ENCODE results near the gene ADAMTS12.
A peak's percentile ranks its signal among the peaks of the same experiment; 100 is the strongest.

Gene ADAMTS12

DNA sequence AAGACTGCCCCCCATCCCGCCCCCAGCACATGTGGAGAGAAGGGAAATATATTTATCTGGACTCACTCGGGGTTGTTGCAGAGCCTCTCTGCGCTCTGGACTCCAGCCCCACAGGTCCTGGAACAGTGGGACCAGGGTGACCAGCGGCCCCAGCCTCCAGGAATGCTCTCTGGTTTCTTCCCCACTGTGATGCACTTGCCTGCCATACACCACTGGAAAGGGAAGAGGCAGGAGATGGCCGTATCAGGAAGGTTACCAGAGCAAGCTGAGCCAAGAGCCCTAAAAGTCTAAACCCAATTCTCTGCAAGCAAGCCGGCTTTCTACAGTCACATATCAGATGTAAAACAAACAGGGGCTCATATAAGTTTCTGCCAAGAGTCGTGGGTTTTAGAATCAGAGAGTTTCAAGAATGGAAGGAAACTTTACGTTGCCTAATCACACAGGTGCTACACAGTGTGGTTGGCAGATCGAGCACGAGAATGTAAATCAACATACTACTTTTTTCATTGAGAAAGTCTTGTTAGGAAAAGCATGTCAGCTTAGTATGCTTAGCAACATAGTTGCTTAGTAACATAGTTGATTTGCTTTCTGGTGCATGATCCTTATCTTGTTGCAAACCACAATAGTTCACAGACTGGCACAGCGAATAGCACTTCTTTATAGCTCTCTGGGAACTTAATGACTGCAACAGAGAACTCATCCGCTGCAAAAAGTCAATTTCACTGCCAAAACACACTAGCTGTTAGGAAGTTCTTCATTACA is 249.9 kb downstream of the ADAMTS12 start:
- peak in 1 of 5 experiments; percentile 90 for DNase-seq

GRCh38 chr5:33639474-33639873 is 252.3 kb downstream of the ADAMTS12 start:
- no peak for DNase-seq

- DNase-seq: no peak
These were observed 254.8 kb downstream of the ADAMTS12 start for GRCh38 chr5:33637011-33637410.

DNA sequence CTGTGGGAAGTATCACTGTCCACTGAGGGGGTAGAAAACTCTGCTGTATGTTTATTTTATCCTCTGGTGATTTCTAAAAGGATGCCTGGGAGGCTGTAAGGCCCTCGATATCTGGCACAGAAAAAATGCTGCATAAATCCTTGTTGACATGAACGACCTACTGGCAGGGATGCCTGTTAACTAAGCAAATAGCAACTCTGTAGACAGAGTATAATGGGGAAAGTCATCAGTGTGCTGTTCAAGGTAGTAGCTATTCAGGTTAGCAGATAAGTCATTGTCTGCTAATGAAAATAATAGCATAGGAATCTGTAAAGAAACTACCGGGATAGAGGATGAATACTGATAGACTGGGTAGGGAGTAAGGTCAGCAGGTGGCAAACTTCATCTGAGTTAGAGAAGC is 256.2 kb downstream of the ADAMTS12 start:
- no peak for DNase-seq

DNA sequence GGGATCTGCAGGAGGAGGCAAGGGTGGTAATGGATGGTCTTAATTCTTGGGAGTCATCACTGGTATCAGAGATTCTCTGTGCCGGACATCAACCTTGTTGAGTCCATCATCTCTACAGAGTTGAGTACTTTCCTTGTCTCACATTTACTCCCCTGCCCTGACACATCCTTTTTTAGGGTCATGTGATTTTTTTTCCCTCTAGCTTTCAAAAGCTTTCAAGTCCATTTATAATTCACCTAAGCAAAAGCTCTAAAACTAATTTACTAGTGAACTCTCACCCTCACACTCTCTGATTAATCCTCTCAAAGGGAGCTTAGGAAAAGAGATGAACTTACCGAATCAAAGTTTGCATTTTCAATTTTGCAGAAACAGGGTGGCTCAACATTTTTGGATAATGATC is 258.1 kb downstream of the ADAMTS12 start:
- no peak for DNase-seq

GRCh38 chr5:33631786-33632185 is 260.0 kb downstream of the ADAMTS12 start:
- DNase-seq: peak in 1 of 5 experiments; percentile 22

- no peak for DNase-seq
These were observed 260.7 kb downstream of the ADAMTS12 start for GRCh38 chr5:33631139-33631538.

GRCh38 chr5:33629999-33630398 is 261.8 kb downstream of the ADAMTS12 start:
- no peak for DNase-seq

DNA sequence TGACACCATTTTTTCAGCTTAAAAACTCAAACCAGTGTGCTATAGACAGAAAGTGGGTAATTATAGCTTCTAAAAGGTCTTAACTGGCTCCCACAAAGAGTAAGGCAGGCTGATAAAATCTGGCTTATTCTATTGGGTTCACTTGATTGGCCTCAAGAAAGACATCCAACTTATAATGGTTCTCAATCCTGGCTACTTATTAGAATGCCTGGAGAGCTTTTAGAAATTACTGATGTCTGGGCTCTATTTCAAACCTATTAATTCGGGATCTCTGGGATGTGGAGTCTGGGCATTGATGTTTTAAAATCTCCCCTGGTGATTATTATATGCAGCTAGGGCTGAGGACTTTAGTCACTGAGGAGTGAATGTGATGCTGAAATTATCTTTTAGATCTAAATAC is 263.0 kb downstream of the ADAMTS12 start:
- DNase-seq: no peak

DNA sequence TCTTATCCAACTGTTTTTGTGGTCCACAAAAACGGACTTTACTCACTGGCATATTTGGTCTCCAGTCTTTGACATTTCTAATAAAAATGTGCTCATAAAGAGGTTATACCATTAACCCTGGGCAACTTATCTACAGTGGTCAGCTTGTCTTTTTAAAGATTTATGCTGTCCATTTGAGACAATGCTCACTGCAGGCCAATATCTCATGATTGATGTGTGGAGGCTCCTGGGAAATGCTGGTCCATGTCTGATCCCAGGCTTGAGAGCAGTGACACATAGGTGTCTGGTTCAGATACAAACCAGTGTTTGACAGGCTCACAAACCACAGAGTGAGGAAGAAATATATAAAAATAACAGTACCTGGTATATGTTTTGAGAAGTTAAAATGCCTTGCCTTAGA is 270.3 kb downstream of the ADAMTS12 start:
- no peak for DNase-seq

DNA sequence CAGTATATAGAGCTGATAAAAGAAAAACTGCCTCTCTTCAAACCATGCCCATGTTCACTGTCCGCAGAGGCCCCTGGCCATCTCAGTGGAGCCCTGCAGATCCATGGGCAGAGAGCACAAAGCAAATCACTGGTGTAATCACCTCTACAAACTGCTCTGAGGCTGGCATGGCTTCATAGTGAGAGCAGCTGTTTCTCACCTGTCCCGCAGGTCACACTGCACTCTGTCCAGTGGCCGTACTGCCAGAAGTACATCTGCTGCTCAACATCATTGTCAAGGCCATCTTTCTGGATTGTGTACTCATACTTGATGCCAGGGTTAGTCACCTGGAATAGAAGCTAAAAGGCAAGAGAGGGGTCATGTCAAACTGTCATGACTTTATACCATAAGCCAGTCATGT is 277.8 kb downstream of the ADAMTS12 start:
- no peak for DNase-seq

DNA sequence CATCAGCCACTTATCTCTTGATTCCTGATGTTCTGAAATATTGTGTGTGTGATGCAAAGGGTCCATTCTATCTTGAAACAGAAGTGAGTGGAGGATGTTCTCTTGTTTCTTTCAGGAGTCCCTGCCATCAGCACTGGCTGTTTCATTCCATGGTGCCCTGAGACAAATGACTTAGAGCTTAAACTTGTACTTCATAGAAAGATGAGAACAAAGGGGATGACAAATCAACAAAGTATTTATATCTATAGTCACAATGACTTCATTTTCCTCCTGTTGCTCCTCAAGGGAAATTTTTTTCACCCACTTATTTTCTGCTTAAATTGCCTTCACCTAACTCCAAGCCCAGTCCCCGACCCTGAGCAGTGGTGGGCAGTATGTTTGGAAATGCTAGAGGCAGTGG is 279.4 kb downstream of the ADAMTS12 start:
- DNase-seq: no peak

GRCh38 chr5:33611877-33612276 is 279.9 kb downstream of the ADAMTS12 start:
- DNase-seq: no peak

GRCh38 chr5:33608344-33609041 is 283.3 kb downstream of the ADAMTS12 start:
- DNase-seq: no peak

GRCh38 chr5:33604503-33604902 is 287.3 kb downstream of the ADAMTS12 start:
- no peak for DNase-seq

DNA sequence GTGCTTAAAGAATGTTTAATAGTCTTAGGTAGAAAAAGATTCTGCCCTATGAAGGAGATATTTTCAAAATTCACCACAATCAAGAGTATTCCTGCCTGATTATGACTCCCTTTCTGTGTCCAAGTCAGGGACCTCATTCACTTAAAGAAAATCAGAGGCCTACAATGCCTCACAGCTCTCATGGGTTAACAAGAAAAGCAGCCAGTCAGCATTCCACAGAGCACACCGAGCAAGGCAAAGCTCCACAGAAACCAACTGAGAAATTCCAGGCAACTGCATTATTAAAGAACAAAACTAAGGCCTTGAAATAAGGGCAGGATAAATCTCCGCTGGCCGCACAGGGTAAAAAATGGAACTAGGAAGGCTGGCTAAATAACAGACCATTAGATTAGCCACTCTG is 289.9 kb downstream of the ADAMTS12 start:
- DNase-seq: no peak

DNA sequence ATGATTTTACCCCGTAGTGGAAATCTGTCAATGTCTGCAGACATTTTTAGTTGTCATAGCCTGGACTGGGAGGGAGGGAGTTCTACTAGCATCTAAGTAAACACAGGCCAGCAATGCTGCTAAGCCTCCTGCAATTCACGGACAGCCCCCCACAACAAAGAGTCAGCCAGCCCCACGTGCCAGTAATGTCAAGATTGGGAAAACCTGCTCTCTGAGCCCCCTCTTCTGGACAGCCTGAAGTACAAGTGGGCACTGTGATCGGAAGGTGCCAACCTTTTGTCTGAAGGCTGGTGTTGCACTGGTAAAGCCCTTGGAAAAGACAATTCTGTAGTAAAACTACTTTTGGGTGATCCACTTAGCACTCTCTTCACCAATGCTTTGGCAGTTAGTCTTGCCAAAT is 296.5 kb downstream of the ADAMTS12 start:
- DNase-seq: no peak

GRCh38 chr5:33594006-33594405 is 297.8 kb downstream of the ADAMTS12 start:
- no peak for DNase-seq

DNA sequence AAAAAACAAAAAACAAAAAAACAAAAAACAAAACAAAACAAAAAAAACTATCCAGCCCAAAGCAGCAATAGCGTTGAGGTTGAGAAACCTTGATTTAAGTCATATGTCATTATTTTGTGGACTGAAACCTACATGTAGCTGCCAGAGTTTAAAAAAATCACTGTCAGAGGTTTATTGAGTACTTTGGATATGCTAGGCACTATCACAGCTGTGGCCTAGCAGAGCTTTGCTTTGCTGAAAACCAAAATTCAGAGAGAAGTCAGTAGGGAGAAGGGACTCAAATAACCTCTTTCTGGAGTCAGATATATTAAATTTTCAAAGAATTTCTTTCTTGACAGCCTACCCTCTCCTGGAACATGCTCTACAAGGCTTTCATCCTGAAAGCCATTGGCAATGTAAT is 299.5 kb downstream of the ADAMTS12 start:
- DNase-seq: no peak

DNA sequence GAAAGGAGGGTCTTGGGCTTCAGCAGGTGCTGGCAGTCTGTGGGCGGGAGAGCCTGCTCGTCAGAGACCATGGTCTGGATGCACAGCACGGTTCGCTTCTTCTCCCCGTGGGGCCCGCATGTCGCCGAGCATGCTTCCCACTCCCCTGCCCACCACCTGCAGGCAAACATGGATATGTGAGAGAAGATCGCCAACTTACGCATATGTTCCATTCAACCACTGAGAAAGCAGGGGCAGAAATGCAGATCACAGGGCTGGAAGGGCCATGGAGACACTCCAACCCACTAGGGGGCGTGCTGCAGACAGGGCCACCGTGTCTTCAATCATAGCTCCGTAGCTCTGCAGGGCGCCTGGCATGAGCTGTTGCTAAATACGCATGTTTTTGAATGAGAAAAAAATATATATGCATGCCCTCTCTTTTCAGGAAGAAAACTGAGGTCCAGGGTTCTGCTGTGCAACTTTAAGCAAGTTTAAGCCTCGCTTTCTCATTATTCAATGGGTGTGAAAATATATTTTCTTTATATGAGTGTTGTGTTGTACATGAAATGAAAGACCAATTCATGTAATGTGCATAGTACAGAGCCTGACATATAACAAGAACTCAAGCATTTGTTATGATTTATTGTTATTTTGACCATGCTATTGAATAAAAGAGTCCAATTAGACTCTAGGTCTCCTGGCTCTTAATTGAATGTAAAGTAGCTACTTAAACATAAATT is 303.0 kb downstream of the ADAMTS12 start:
- peak in 2 of 5 experiments; percentile 14 to 59 for DNase-seq

DNA sequence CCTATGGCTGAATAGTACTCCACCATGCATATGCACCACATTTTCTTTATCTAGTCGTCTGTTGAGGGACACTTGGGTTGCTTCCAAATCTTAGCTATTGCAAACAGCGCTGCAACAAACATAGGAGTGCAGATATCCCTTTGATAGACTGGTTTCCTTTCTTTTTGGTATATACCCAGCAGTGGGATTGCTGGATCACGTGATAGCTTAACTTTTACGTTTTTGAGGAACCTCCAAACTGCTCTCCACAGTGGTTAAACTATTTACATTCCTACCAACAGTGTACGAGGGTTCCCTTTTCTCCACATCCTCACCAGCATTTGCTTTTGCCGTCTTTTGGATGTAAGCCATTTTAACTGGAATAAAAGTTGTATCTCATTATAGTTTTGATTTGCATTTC is 308.5 kb downstream of the ADAMTS12 start:
- DNase-seq: no peak

DNA sequence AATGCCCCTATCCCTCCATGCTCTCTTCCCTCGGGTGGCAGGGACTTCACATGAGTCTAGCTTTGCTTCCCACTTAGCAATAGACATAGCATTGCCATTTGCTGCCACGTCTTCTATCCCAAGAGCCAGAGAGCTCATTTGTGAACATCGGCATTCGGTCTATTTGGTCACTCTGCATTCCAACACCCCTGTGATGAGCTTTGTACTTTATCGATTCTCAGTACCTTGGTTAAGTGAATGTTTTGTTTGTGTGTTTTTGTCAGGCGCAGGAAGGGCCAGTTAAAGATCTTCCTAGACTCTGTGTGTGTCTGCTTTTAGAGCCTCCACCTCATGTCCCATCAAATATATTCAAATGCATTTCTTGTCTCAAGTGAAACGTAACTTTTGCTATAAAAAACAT is 309.4 kb downstream of the ADAMTS12 start:
- no peak for DNase-seq

DNA sequence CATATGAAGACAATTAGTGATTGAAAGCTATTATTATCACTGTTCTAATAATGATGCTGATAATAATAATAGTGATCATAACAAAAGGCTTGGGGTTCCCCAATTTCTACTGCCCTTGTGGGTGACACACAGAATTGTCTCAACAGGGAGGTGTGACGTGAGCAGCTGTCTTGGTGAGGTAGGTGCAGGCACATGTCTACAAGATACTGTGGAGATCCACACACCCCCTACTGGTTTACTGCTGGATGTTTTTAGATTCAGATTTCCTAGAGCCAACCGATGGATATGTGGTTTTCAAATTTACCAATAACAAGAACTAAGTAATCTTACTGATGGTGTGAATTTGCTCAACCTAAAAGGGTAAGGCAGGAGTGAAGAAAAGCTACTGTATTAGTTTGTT is 312.0 kb downstream of the ADAMTS12 start:
- DNase-seq: no peak

GRCh38 chr5:33579152-33579551 is 312.6 kb downstream of the ADAMTS12 start:
- DNase-seq: no peak
